Mesothelial cell of epicardium (in vitro differentiated cells): ENCODE data around the gene WWOX. TPM values are rescaled to one million over a fixed set of nuclear protein-coding genes. Genes with fewer than 3 reads are reported as not detected.

Experiments
- DNase-seq, 2 experiments: peaks; one replicate each; pipeline ENCODE4 v3.0.0; 2021; ENCODE audit warnings: low spot score in 2 of 2; ENCODE audit not compliant: unreplicated experiment in 2 of 2
- H3K27ac Mint-ChIP-seq: 2 replicates; pipeline ENCODE4 v1.8.0; 2021; ENCODE audit warnings: mixed read lengths
- H3K27me3 Mint-ChIP-seq: 2 replicates; pipeline ENCODE4 v1.8.0; 2021; ENCODE audit warnings: low read depth, mixed read lengths
- H3K36me3 Mint-ChIP-seq: 2 replicates; pipeline ENCODE4 v1.8.0; 2021; ENCODE audit warnings: mixed read lengths
- H3K4me1 Mint-ChIP-seq: 2 replicates; pipeline ENCODE4 v1.8.0; 2021; ENCODE audit warnings: mixed read lengths
- H3K4me3 Mint-ChIP-seq: 2 replicates; pipeline ENCODE4 v1.8.0; 2021; ENCODE audit warnings: mild to moderate bottlenecking, moderate library complexity, mixed read lengths
- H3K9me3 Mint-ChIP-seq: 2 replicates; pipeline ENCODE4 v1.8.0; 2021; ENCODE audit warnings: mixed read lengths
- total RNA-seq: library from RNA; stranded (reverse); gene quantifications from 3 replicates; pipeline ENCODE4 v1.2.1, GENCODE V29; 2021
- TF ChIP-seq, protein P1 (sequence below): fragments of 200-600 bp; sonication (generic); IDR thresholded peaks from one replicate; pipeline ENCODE4 v1.5.0; 2021; ENCODE audit warnings: antibody characterized with exemption; ENCODE audit not compliant: unreplicated experiment

Gene WWOX
- total RNA-seq, 1 donor from 2014 or later, result 29.7 TPM

DNA sequence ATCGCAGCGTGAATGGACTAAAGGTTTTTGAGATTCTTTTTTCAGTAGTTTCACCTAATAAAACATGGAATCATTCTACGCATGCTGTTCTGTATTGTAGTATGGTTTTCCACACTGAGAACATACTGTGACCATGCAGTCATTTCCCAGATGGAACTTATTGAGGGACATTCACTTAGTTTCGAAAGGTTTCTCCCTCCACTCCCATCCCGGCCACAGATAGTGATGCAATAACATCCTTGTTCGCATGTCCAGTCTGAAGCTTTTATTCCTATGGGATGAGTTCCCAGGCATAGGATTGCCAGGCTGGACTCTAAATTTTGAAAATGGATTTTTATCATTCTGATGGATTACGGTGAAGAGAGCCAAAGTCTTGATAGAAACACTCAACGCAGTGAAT is 420.4 kb downstream of the WWOX start:
- Mint-ChIP-seq H3K9me3 (peaks cover 4% of the 10 kb centered on the region), H3K27ac (no peak overlapping the region), H3K27me3 (peaks cover 7% of the 10 kb centered on the region), H3K4me1 (peaks cover 4% of the 10 kb centered on the region), H3K36me3 (no peaks in the 10 kb centered on the region), H3K4me3 (no peak overlapping the region)
- TF ChIP-seq, protein P1, sequence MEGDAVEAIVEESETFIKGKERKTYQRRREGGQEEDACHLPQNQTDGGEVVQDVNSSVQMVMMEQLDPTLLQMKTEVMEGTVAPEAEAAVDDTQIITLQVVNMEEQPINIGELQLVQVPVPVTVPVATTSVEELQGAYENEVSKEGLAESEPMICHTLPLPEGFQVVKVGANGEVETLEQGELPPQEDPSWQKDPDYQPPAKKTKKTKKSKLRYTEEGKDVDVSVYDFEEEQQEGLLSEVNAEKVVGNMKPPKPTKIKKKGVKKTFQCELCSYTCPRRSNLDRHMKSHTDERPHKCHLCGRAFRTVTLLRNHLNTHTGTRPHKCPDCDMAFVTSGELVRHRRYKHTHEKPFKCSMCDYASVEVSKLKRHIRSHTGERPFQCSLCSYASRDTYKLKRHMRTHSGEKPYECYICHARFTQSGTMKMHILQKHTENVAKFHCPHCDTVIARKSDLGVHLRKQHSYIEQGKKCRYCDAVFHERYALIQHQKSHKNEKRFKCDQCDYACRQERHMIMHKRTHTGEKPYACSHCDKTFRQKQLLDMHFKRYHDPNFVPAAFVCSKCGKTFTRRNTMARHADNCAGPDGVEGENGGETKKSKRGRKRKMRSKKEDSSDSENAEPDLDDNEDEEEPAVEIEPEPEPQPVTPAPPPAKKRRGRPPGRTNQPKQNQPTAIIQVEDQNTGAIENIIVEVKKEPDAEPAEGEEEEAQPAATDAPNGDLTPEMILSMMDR, result no peak
- DNase-seq, result no peak

DNA sequence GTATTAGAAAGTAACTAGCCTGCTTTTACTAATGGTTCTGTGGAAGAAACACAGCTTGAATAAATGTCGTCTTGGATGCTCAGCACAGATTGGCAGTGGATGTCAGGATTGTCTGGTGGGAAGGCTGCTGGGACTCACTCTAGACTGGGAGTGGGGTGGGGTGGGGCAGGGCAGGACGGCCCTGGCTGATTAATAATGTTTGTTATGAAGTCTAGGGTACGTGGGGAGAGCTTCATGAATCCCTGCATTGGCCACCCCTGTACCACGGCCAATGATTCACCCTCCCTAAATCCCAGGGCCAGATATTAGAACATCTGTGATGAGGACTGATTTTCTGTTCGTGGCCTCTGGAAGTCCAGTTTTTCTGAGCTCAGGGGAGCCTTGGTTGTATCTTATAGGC is 421.0 kb downstream of the WWOX start:
- TF ChIP-seq, protein P1, result no peak
- Mint-ChIP-seq H3K36me3 (no peaks in the 10 kb centered on the region), H3K9me3 (peaks cover 4% of the 10 kb centered on the region), H3K27ac (no peak overlapping the region), H3K4me1 (peaks cover 4% of the 10 kb centered on the region), H3K27me3 (peaks cover 7% of the 10 kb centered on the region), H3K4me3 (no peak overlapping the region)
- DNase-seq, result no peak

DNA sequence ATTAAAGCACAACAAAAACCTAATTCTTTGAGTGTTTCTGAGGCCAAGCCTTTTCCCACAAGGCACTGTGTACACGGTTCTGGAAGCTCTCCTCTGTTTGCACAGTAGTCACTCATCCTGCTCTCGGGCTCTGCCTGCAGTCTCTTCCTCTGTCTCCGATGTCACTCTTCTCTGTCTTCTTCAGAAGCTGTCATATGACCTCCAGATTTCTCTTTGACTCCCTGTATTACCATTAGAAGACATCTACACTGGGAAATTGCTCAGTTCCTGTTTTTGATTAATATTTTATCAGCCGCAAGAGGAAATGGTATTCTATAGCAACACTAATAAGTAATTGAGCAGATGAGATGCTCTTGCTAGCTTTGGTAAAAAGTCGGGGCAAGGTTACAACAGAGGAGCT is 422.9 kb downstream of the WWOX start:
- Mint-ChIP-seq H3K4me3 (no peak overlapping the region), H3K27ac (no peak overlapping the region), H3K36me3 (no peaks in the 10 kb centered on the region), H3K27me3 (no peaks in the 10 kb centered on the region), H3K4me1 (peaks cover 4% of the 10 kb centered on the region), H3K9me3 (peaks cover 4% of the 10 kb centered on the region)
- TF ChIP-seq, protein P1, result no peak
- DNase-seq, result no peak

DNA sequence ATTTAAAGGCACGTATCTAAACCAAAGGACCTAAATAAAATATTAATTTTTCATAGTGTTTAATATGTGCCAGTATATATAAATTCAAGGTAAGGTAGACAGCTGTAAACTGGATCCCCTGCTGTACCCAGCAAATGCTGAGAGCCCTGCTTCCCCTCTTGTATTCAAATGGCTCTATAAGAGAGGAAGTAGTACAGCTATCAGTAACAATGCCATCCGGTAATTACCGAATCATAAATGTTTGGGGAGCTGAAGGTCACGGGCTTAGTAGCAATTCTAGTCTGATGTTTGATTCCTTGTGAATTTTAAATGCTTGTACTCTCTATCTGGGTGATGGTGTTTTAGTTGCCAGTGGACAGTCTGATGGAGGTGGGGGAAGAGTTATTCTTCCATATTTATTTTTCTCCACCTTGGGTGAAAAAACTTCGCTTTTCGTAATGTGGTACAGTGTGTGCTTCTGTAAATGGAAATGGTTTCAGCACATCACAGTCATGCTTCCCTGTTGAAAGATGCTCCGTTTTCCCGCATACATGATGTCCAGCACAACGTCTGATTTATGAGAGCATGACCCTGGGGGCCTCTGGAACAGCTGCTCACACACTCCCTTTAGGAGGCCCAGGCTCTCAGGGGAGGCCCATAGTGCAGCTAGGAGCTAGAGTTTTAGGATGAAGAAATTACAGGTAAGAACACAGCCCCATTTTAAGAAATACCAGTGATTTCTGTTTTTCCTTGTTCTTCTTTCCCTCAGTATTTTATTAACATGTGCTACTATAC is 423.9 kb downstream of the WWOX start:
- no peak overlapping the region for H3K4me3 Mint-ChIP-seq
- H3K36me3 Mint-ChIP-seq, result peaks cover 2% of the 10 kb centered on the region
- peaks cover 4% of the 10 kb centered on the region for H3K4me1 Mint-ChIP-seq
- TF ChIP-seq, protein P1, result no peak
- H3K9me3 Mint-ChIP-seq, result peaks cover 7% of the 10 kb centered on the region
- no peak overlapping the region for H3K27ac Mint-ChIP-seq
- no peak for DNase-seq
- no peaks in the 10 kb centered on the region for H3K27me3 Mint-ChIP-seq

DNA sequence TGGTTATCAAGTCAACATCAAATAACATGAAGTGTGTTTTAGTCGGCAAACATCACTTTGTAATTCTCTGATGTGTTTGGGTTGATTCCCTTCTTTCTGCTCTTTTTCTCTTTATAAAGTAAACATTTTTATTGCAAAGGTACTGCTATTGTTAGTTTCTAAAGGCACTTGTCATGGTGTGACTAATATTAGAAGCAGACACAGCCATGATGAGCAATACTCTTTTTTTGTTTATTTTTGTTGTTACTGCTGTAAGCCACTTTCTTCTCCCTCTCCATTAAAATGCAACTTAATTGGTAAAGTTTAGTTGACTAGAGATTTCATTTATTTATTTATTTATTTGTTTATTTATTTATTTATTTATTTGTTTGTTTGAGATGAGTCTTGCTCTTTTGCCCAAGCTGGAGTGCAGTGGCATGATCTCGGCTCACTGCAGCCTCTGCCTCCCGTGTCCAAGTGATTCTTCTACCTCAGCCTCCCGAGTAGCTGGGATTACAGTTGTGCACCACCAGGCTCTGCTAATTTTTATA is 424.7 kb downstream of the WWOX start:
- Mint-ChIP-seq H3K4me3 (no peak overlapping the region), H3K9me3 (peaks cover 7% of the 10 kb centered on the region), H3K27ac (no peak overlapping the region), H3K27me3 (no peaks in the 10 kb centered on the region), H3K36me3 (peaks cover 2% of the 10 kb centered on the region), H3K4me1 (peaks cover 4% of the 10 kb centered on the region)
- no peak for DNase-seq
- TF ChIP-seq, protein P1, result no peak
